Measurements from ENCODE around the gene EVI5.
A peak's percentile ranks its signal among the peaks of the same experiment; 100 is the strongest.

Gene EVI5

DNA sequence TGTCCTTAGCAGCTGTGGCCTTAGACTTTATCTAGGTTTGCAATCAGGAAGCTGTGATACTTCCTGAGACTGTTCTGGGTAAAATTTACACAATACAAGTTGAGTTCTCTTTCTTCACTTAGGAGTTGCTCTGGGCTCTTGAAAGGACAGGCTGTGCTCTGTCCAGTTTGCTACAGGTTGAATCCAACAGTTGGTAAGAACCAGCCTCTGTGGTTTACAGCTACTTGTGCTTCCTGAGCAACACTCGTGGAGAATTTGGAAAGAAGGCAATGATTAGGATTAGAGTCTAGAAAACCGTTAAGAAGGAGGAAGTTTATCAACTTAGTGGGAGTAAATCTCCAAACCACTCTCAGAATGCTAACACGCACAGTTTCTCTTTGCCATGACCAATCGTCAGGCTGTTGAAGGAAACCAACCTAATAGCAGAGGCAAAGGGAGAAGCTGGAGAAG, 325.0 kb downstream of the EVI5 start:
- peak in 1 of 51 donors; percentile 8 for DNase-seq
